Natural killer cell (primary cell): ENCODE results near the gene GPR37L1. TPM values are rescaled to one million over a fixed set of nuclear protein-coding genes. Genes with fewer than 3 reads are reported as not detected.
"Not testable (repeated sequence)": the region's sequence is repeated elsewhere in the genome, so short reads cannot be mapped to it uniquely, and the experiment has no call there.

Source experiments
- ATAC-seq, 3 donors: fragments of 150-1000 bp in 2 of 3; fragments of 200-7000 bp in 1 of 3; cut with Tn5 transposase; 1 replicate in 1 of 3; 2 replicates in 2 of 3; pipeline ENCODE4 v1.10.0; 2021; ENCODE audit warnings: mild to moderate bottlenecking in 2 of 3, moderate library complexity in 2 of 3
- DNase-seq, 2 donors: peaks; one replicate each; pipeline versions ENCODE4 v3.0.0 to v3.0.0-alpha.2; 2013 to 2021; ENCODE audit warnings: mixed read lengths in 1 of 2
- H3K27ac ChIP-seq: one replicate; pipeline ENCODE4 v1.5.1; 2013; ENCODE audit warnings: mild to moderate bottlenecking, low read length
- H3K27me3 ChIP-seq: one replicate; pipeline ENCODE4 v1.6.1; 2013; ENCODE audit warnings: low read length; ENCODE audit not compliant: control insufficient read depth, insufficient read depth
- H3K36me3 ChIP-seq: one replicate; pipeline ENCODE4 v1.6.1; 2013; ENCODE audit warnings: low read length; ENCODE audit not compliant: control insufficient read depth, insufficient read depth
- H3K4me1 ChIP-seq: one replicate; pipeline ENCODE4 v1.6.1; 2013; ENCODE audit warnings: low read length; ENCODE audit not compliant: control insufficient read depth, insufficient read depth
- H3K4me3 ChIP-seq: one replicate; pipeline ENCODE4 v1.5.1; 2013; ENCODE audit warnings: low read length
- H3K9me3 ChIP-seq: one replicate; pipeline ENCODE4 v1.6.1; 2013; ENCODE audit warnings: low read length; ENCODE audit not compliant: control insufficient read depth, insufficient read depth
- H3K27ac Mint-ChIP-seq, 2 donors: one replicate each; pipeline ENCODE4 v1.8.0; 2022; ENCODE audit warnings: mild to moderate bottlenecking in 2 of 2, mixed read lengths in 2 of 2, moderate library complexity in 1 of 2
- H3K27me3 Mint-ChIP-seq, 2 donors: one replicate each; pipeline ENCODE4 v1.8.0; 2022; ENCODE audit warnings: low read depth in 2 of 2, mixed read lengths in 2 of 2
- H3K36me3 Mint-ChIP-seq: one replicate; pipeline ENCODE4 v1.8.0; 2022; ENCODE audit warnings: mixed read lengths
- H3K4me1 Mint-ChIP-seq, 2 donors: one replicate each; pipeline ENCODE4 v1.8.0; 2022; ENCODE audit warnings: mixed read lengths in 2 of 2
- H3K4me3 Mint-ChIP-seq: one replicate; pipeline ENCODE4 v1.8.0; 2022; ENCODE audit warnings: mild to moderate bottlenecking, moderate library complexity, mixed read lengths
- H3K9me3 Mint-ChIP-seq, 2 donors: one replicate each; pipeline ENCODE4 v1.8.0; 2022; ENCODE audit warnings: mixed read lengths in 2 of 2
- CTCF ChIP-seq: fragments of 200-600 bp; IDR thresholded peaks from one replicate; pipeline ENCODE4 v1.8.0; 2022; ENCODE audit warnings: antibody characterized with exemption
- WGBS: methylation state at CpG from one replicate; pipeline ENCODE4 v1.1.7; 2013; ENCODE audit warnings: missing lambda C conversion rate; ENCODE audit not compliant: insufficient coverage; 5-methylcytosine and 5-hydroxymethylcytosine counted together
- intact Hi-C: fragments of 100-400 bp; cut with micrococcal nuclease; formaldehyde crosslinking; loops from one replicate; pipeline ENCODE4 v1.14.2; 2022
- total RNA-seq, 4 donors: library from RNA; stranded (reverse); fragments of 120-200 nt in 1 of 4; gene quantifications; one replicate each; pipeline versions ENCODE4 v1.2.3 to v1.2.4, GENCODE V29; 2013 to 2022

GPR37L1 gene
- total RNA-seq, 3 donors from 2014 or later (not counting 1 experiment from before 2014, with no cell fraction given): not detected

- intact Hi-C loops: no loop called here
- Mint-ChIP-seq H3K36me3 (no peaks in the 10 kb centered on the region), H3K27me3 (no peaks in the 10 kb centered on the region), H3K9me3 (no peaks in the 10 kb centered on the region), H3K4me3 (peak overlapping the region; percentile 88), H3K4me1 (peaks cover 25 to 38% of the 10 kb centered on the region in 2 donors), H3K27ac (peak overlapping the region; percentile 75 to 96)
- WGBS: 0% methylated on average over 11 of the region's 13 CpGs
- Histone ChIP-seq H3K36me3 (peaks cover 20% of the 10 kb centered on the region), H3K9me3 (no peaks in the 10 kb centered on the region), H3K27me3 (no peaks in the 10 kb centered on the region), H3K27ac (peak overlapping the region; percentile 42), H3K4me1 (peaks cover 28% of the 10 kb centered on the region), H3K4me3 (peak overlapping the region; percentile 40)
- peak in 1 of 3 donors; percentile 21 for ATAC-seq
- peak in 1 of 2 donors; percentile 52 for DNase-seq
- no peak for TF ChIP-seq CTCF
Observed at GRCh38 chr1:202145068-202145743, 22.5 kb downstream of the GPR37L1 start.

GRCh38 chr1:202145744-202146140 lies 23.0 kb downstream of the GPR37L1 start:
- intact Hi-C loops, ATAC-seq, H3K27ac ChIP-seq, H3K27me3 Mint-ChIP-seq, DNase-seq, H3K36me3 Mint-ChIP-seq, H3K4me3 ChIP-seq, H3K9me3 Mint-ChIP-seq, H3K27me3 ChIP-seq, H3K9me3 ChIP-seq: not testable (repeated sequence)
- H3K27ac Mint-ChIP-seq: peak overlapping the region; percentile 75 to 96
- Histone ChIP-seq H3K4me1 (peaks cover 28% of the 10 kb centered on the region), H3K36me3 (peaks cover 25% of the 10 kb centered on the region)
- H3K4me3 Mint-ChIP-seq: peak overlapping the region; percentile 88
- 87% methylated on average over 7 of the region's 8 CpGs for WGBS
- peaks cover 27 to 36% of the 10 kb centered on the region in 2 donors for H3K4me1 Mint-ChIP-seq

- peaks cover 31% of the 10 kb centered on the region for H3K36me3 ChIP-seq
- DNase-seq (no peak), ATAC-seq (no peak)
- H3K4me1 ChIP-seq: peaks cover 28% of the 10 kb centered on the region
- Mint-ChIP-seq H3K27me3 (no peaks in the 10 kb centered on the region), H3K9me3 (no peaks in the 10 kb centered on the region), H3K4me3 (peak overlapping the region; percentile 60), H3K4me1 (peaks cover 33 to 37% of the 10 kb centered on the region in 2 donors), H3K27ac (peak overlapping the region; percentile 22 to 68), H3K36me3 (peaks cover 7% of the 10 kb centered on the region)
- 89% methylated on average over 4 of the region's 5 CpGs for WGBS
- no peaks in the 10 kb centered on the region for H3K9me3 ChIP-seq
- H3K27me3 ChIP-seq: no peaks in the 10 kb centered on the region
- intact Hi-C loops: no loop called here
- H3K27ac ChIP-seq: no peak overlapping the region
- no peak overlapping the region for H3K4me3 ChIP-seq
- TF ChIP-seq CTCF: no peak
Observed at GRCh38 chr1:202146279-202146678, 23.6 kb downstream of the GPR37L1 start.

DNA sequence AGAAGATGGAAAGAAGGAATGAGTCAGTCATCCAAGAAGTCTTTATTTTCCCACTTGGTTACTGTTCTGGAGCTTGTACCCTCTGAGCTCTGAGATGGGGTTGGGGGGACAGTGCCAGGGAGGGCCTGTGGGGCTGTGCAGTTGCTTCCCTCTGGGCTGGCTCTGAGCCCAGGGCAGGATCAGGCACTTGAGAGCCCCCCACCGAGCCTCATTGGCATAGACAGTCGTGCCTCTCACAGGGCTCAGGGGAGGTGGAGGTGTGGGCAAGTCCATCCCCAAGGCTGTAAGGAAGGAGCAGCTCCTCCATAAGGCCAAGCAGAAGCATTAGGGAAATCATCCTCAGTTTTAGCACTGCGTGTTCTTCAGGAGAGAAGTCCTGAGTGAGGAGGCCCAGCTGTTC lies 24.3 kb downstream of the GPR37L1 start:
- TF ChIP-seq CTCF: no peak
- Mint-ChIP-seq H3K4me1 (peaks cover 32 to 36% of the 10 kb centered on the region in 2 donors), H3K27ac (peak overlapping the region; percentile 22 to 68), H3K27me3 (no peaks in the 10 kb centered on the region), H3K4me3 (no peak overlapping the region), H3K9me3 (no peaks in the 10 kb centered on the region), H3K36me3 (peaks cover 10% of the 10 kb centered on the region)
- 69% methylated on average over 3 of the region's 3 CpGs for WGBS
- H3K36me3 ChIP-seq: peaks cover 37% of the 10 kb centered on the region
- H3K4me3 ChIP-seq: no peak overlapping the region
- DNase-seq: no peak
- no peak overlapping the region for H3K27ac ChIP-seq
- intact Hi-C loops: no loop called here
- no peak for ATAC-seq
- H3K27me3 ChIP-seq: no peaks in the 10 kb centered on the region
- H3K9me3 ChIP-seq: no peaks in the 10 kb centered on the region
- H3K4me1 ChIP-seq: peaks cover 28% of the 10 kb centered on the region
